ENCODE measurements around the gene TTBK2. TPM values are rescaled to one million over a fixed set of nuclear protein-coding genes. Genes with fewer than 3 reads are reported as not detected.

The TTBK2 gene
- total and polyA plus RNA-seq, 9 donors: 5.2 to 28.7 (median 20.2) TPM

- Histone ChIP-seq H3K27me3 (no peaks in the 10 kb centered on the region), H3K9me3 (no peaks in the 10 kb centered on the region), H3K27ac (no peak overlapping the region), H3K4me1 (ENCODE audit: insufficient read depth) (no peaks in the 10 kb centered on the region), H3K4me3 (no peak overlapping the region), H3K36me3 (no peaks in the 10 kb centered on the region)
- intact Hi-C loops (cut with DNase I): no loop called here
- no peak for TF ChIP-seq EP300 (IDR thresholded peaks at IDR 0.05)
- TF ChIP-seq CTCF (IDR thresholded peaks at IDR 0.05): no peak
- no peak for TF ChIP-seq POLR2A (IDR thresholded peaks at IDR 0.05)
- no peak for DNase-seq
- WGBS, 3 donors: 91 to 98% (median 94%) methylated on average over 5 of the region's 5 CpGs
These were observed 75.0 kb downstream of the TTBK2 start for GRCh38 chr15:42845581-42845980.

GRCh38 chr15:42843699-42844098 lies 76.9 kb downstream of the TTBK2 start:
- no peaks in the 10 kb centered on the region for H3K36me3 ChIP-seq
- H3K4me1 ChIP-seq (ENCODE audit: insufficient read depth): no peaks in the 10 kb centered on the region
- H3K27me3 ChIP-seq: no peaks in the 10 kb centered on the region
- DNase-seq: no peak
- no peak overlapping the region for H3K27ac ChIP-seq
- no peak overlapping the region for H3K4me3 ChIP-seq
- intact Hi-C loops (cut with DNase I): no loop called here
- no peaks in the 10 kb centered on the region for H3K9me3 ChIP-seq
- WGBS, 3 donors: 93 to 99% (median 96%) methylated on average over 4 of the region's 4 CpGs
- TF ChIP-seq EP300 (IDR thresholded peaks at IDR 0.05) (no peak), CTCF (IDR thresholded peaks at IDR 0.05) (no peak), POLR2A (IDR thresholded peaks at IDR 0.05) (no peak)

GRCh38 chr15:42836251-42836650 lies 84.3 kb downstream of the TTBK2 start:
- 50 to 65% (median 65%) methylated on average over 1 of the region's 1 CpG for WGBS, 3 donors
- Histone ChIP-seq H3K4me3 (no peak overlapping the region), H3K9me3 (no peaks in the 10 kb centered on the region), H3K36me3 (no peaks in the 10 kb centered on the region), H3K27ac (no peak overlapping the region), H3K4me1 (ENCODE audit: insufficient read depth) (no peaks in the 10 kb centered on the region), H3K27me3 (no peaks in the 10 kb centered on the region)
- TF ChIP-seq POLR2A (IDR thresholded peaks at IDR 0.05) (no peak), EP300 (IDR thresholded peaks at IDR 0.05) (no peak), CTCF (IDR thresholded peaks at IDR 0.05) (no peak)
- intact Hi-C loops (cut with DNase I): no loop called here
- no peak for DNase-seq

- H3K9me3 ChIP-seq: no peaks in the 10 kb centered on the region
- H3K4me3 ChIP-seq: no peak overlapping the region
- H3K27ac ChIP-seq: no peak overlapping the region
- no peak for DNase-seq
- no peaks in the 10 kb centered on the region for H3K4me1 ChIP-seq (ENCODE audit: insufficient read depth)
- no peaks in the 10 kb centered on the region for H3K36me3 ChIP-seq
- H3K27me3 ChIP-seq: no peaks in the 10 kb centered on the region
- 90 to 94% (median 93%) methylated on average over 5 of the region's 5 CpGs for WGBS, 3 donors
- TF ChIP-seq CTCF (IDR thresholded peaks at IDR 0.05) (no peak), EP300 (IDR thresholded peaks at IDR 0.05) (no peak), POLR2A (IDR thresholded peaks at IDR 0.05) (no peak)
- intact Hi-C loops (cut with DNase I): no loop called here
These were observed 88.0 kb downstream of the TTBK2 start for GRCh38 chr15:42832576-42832975.
